GM04504 (cell line): ENCODE data around the gene RPP25.
"Not testable (repeated sequence)": the region's sequence is repeated elsewhere in the genome, so short reads cannot be mapped to it uniquely, and the experiment has no call there.

ENCODE experiments used
- DNase-seq: peaks from one replicate; pipeline ENCODE4 v3.0.0-alpha.2; 2012; ENCODE audit warnings: low read depth

The RPP25 gene

GRCh38 chr15:74917676-74918075 lies 38.9 kb downstream of the RPP25 start:
- no peak for DNase-seq

- not testable (repeated sequence) for DNase-seq
Measured at GRCh38 chr15:74913799-74914198, 42.8 kb downstream of the RPP25 start.

- no peak for DNase-seq
Measured at GRCh38 chr15:74913041-74913440, 43.5 kb downstream of the RPP25 start.

GRCh38 chr15:74908635-74909034 lies 47.9 kb downstream of the RPP25 start:
- no peak for DNase-seq

DNA sequence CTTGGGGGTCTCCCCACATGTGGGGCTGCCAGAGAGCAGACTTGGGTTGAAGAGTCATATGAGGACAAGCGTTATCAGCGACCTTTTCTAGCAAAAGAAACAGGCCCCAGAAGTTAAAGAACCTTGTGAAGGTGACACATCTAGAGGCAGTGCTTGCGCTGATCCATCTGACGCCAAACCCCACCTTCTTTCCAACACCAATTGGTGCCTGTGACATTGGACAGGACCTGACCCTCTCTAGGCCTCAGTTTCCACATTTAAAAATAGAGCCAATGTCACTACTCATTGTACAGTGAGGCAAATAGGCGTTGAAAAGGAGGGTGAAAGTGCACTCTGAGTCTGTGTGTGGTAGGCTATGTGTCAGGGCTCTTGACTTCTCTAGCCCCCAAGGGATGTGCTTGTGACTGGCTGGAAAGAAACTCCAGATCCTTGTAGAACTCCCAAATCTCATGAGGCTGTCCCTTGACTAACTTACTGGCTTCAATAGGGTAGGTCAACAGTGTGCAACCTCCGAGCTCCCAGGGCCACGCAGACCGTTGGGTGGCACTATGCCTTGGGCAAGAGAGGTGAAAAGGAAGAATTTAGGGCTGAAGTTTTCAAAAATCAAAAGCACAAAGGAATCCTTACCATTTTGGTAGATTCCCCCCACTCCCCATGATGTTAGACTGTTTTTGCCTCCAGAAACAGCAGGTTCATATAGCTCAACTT lies 49.3 kb downstream of the RPP25 start:
- no peak for DNase-seq

DNA sequence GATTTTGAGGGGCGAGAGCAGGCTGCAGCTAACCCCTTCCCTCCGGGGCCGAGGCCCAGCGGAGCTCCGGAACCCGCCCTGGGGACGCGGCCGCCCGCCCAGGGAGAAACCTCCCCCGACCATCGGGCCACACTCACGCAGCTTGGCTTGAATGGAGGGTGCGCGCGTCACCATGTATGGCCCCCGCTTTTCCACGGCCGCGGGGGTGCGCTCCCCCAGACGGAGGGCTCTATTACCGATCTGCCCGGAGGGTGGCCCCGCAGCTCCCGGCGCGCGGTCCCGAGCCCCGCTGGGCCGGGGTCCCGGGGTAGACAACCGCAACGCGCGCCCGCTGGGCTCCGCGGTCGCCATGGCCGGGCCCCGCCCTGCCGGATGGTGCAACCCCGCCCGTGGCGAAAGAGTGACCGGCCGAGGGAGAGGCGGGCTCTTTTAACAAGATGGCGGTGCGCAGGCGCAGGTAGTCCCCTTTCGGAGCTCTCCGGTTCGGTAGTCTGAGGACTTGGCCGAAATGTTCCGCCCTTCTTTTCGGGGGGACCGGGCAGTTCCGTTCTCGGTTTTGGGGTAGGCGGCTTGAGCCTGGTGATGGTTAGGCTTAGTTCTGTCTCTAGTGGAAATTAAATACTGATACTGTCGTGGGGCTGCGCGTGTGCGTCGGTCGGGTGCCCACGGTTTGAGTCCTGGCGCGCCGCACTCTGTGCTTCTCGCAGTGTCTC lies 50.0 kb downstream of the RPP25 start, which contains the start of gene FAM219B:
FAM219B (minus strand) TSS at position 402 of the 713 bp plus-strand sequence; CDS start at position 351, 51 bp downstream.
- peak; percentile 73 for DNase-seq

DNA sequence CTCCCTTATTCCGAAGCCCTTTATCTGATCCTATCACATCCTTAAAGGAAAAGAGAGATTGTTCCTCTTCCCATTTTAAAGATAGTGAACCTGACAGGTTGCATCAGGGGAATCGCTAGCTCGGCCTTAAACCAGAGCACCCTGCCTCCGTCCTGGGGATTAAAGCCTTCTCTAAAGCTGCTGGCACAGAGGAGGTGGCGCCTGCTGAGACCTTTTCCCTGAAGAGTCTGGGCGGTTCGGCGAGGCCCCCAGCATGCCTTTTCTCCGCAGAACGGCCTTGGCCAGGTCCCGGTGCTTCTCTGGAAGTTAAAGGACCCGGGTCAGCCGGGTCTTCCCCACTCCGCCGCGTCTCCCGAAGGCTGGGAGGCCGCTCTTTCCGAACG lies 50.5 kb downstream of the RPP25 start:
- DNase-seq = no peak
